Skeletal muscle cell (primary cell): ENCODE results near the gene OPHN1.
"Not testable (repeated sequence)": the region's sequence is repeated elsewhere in the genome, so short reads cannot be mapped to it uniquely, and the experiment has no call there.

Experiments used
- DNase-seq: peaks from one replicate; pipeline ENCODE4 v3.0.0-alpha.2; 2010; ENCODE audit warnings: low read depth
- H3K4me3 ChIP-seq: 2 replicates; pipeline ENCODE4 v1.5.1; 2011; ENCODE audit warnings: low read depth, mild to moderate bottlenecking, control low read depth, low read length, moderate library complexity

The OPHN1 gene

GRCh38 chrX:68429216-68429615, 4.1 kb downstream of the OPHN1 start:
- DNase-seq, result no peak

GRCh38 chrX:68428431-68428830, 4.9 kb downstream of the OPHN1 start:
- no peak for DNase-seq
- H3K4me3 ChIP-seq, result no peak overlapping the region

More at GRCh38 chrX:68429216-68429615, 4.1 kb downstream of the OPHN1 start:
- no peak overlapping the region for H3K4me3 ChIP-seq

DNA sequence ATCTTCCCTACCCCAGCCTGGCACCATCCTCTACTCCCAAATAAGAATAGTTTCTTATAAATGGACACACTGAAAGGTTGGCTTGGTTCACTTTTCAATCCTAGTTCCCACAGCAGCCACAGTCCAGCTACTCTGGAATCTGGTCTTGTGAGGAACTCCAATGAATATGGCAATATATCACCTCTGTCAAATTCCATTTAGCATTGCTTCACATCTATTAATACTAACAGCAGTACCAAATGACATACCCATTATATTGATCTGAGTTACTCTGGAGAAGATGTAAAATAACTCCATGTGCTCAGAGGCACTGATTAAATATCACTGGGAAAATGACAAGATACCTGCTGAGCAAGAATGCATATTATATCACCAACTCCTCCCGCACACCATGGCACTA, 8.6 kb downstream of the OPHN1 start:
- DNase-seq, result no peak
- H3K4me3 ChIP-seq, result no peak overlapping the region

DNA sequence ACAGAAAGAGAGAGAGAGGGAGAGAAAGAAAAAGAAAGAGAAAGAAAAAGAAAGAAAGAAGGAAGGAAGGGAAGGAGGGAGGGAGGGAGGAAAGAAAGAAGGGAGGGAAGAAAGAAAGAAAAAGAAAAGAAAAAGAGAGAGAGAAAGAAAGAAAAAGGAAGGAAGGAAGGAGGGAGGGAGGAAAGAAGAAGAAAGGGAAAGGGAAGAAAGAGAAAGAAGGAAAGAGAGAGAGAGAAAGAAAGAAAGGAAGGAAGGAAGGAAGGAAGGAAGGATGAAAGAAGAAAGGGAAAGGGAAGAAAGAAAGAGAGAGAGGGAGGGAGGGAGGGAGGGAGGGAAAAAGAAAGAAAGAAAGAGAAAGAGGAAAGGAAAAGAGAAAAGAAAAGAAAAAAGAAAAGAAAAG, 10.8 kb downstream of the OPHN1 start:
- no peak for DNase-seq
- H3K4me3 ChIP-seq, result no peak overlapping the region

DNA sequence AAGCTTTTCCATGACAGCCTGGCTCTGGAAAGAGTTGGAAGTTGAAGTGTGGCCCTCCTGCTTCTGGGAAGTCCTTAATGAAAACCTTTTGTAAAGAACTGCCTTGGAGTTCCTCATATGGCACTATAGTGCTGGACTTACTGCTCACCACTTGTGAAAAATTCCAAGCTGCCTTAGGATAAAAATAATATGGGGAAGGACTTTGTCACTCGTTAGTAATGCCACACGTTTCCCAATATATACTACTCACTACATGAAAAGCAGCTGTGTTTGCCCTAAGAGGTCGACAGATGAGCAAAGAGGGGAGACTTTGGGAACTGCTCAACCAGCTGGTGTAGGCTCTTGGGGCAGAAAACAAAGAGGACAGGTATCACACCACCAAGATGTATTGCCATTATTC, 11.7 kb downstream of the OPHN1 start:
- no peak overlapping the region for H3K4me3 ChIP-seq
- DNase-seq, result no peak

DNA sequence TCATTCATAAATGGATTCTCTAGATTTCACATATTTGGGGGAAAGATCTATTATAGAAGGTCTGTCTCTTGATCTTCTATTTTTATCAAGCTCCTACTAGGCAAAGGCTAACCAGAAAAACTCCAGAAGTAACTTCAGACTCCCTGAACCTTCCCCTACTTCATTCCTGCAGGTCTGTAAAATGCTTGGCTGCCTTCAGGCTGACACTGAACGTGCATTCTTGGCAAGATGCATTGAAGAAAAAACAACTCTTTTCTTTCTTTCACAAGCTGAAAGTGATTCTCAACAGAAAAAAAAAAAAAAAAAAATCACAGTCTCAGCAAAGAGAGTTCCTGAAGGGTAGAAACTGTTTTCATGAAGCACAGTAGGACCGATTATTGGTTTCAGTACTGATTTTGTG, 12.7 kb downstream of the OPHN1 start:
- H3K4me3 ChIP-seq, result no peak overlapping the region

DNA sequence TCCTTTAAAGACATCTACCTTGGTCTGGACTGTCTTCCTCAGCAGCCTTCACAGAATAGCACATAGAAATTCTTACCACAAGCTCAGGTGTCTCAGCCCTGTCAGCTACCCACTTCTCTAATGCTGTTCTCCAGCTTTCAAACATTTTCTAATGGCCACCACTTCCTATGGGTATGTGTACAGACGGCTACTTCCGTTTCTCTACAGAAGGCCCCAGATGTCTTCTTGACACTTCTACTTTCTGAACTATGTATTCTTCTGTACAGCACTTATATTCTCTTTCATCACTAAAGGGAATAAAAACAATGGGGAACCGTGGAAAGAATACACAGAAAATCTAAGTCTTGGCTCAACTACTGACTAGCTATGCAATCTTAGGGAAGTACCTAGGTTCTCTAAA, 13.3 kb downstream of the OPHN1 start:
- no peak for DNase-seq
- no peak overlapping the region for H3K4me3 ChIP-seq

More for the DNA sequence above, 12.7 kb downstream of the OPHN1 start:
- DNase-seq, result no peak

DNA sequence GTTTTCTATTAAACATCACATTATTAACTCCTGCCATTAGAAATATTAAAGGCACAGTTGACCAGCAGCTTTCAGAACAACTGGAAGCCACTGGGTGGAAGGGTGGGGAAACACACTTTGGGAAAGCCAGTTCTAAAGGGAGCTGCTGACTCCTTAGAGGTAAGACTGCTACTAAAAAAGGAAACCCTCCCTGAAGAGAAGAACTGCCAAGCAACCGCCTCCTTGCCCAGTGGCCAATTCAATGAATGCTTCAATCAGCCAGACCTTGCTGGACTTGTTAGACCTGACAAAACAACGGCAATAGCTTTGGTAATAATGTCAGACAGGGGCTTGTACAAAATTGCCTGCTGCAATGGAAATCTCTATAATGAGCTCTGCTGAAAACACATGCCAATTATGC, 15.6 kb downstream of the OPHN1 start:
- DNase-seq, result no peak
- no peak overlapping the region for H3K4me3 ChIP-seq

DNA sequence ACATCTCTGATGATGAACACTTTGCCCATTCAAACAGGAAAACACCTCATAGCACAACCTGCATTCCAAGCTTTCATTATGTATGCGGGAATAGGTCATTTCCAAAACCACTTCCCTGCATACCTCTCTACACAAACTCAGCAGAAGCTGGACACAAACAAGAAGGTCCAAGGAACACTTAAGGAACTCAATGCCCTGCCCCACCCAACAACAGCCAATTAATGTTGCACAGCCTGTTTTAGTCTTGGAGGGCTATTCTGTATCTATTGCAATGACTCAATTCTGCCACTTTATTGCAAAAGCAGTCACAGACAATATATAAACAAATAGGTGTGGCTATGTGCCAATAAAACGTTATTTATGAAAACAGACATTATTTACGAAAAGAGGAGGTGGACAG, 16.7 kb downstream of the OPHN1 start:
- no peak overlapping the region for H3K4me3 ChIP-seq
- no peak for DNase-seq

DNA sequence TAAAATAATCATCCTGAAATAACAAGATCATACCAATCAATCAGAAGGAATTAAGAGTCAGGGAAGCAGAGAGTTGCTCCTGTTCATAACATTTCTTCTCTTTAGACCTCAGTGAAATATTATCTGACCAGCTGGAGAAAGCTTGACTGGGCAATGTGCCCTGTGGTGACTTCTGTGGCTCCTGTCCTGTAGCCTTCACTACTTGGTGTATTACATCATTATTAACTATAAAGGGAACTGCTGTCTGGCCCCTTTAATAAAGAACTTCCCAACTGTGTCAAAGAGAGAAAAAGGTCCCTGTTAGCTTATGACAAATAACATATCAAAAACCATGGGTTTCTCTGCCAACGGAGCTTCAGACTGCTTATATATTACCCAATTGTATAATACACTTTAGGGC, 18.0 kb downstream of the OPHN1 start:
- no peak for DNase-seq
- no peak overlapping the region for H3K4me3 ChIP-seq

- no peak overlapping the region for H3K4me3 ChIP-seq
- no peak for DNase-seq
Observed at GRCh38 chrX:68413254-68413653, 20.0 kb downstream of the OPHN1 start.

DNA sequence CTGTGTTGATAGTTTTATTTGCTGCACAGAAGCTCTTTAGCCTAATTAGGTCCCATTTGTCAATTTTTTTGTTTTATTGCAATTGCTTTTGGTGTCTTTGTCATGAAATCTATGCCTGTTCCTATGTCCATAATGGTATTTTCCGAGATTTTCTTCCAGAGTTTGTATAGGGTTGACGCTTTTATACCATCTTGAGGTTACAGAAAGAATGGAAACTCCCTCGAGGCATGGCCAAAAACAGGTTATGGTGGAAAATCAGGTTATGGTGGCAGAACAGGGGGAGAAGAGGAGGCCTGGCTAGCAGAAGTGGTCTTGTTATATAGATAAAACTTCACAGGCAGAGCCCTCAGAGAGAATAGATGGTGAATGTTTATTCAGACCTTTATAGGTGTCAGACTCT, 21.6 kb downstream of the OPHN1 start:
- no peak overlapping the region for H3K4me3 ChIP-seq
- DNase-seq, result no peak

- H3K4me3 ChIP-seq, result no peak overlapping the region
- no peak for DNase-seq
Observed at GRCh38 chrX:68409194-68409593, 24.1 kb downstream of the OPHN1 start.

DNA sequence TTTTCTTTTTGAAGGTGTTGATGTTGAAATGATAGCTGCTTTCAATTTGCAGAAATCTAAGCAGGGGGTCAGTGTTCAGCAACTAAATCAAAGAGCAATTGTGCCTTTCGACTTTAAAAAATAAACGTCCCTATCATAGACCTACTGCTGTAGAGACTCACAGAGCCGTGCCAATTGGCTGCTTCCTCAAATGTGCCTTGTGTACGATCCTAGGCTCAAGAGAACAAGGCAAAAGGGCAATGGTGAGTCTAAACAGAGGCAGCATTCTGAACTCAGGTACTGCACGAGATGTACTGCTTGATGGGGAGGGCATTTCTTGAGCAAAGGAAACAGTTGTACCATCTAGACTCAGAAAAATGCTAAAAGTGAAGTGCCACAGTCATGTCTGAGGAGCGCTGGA, 29.8 kb downstream of the OPHN1 start:
- DNase-seq, result no peak
- H3K4me3 ChIP-seq, result no peak overlapping the region

GRCh38 chrX:68403038-68403437, 30.3 kb downstream of the OPHN1 start:
- H3K4me3 ChIP-seq, result no peak overlapping the region
- no peak for DNase-seq

- H3K4me3 ChIP-seq, result no peak overlapping the region
- DNase-seq, result no peak
Observed at GRCh38 chrX:68402094-68402493, 31.2 kb downstream of the OPHN1 start.

DNA sequence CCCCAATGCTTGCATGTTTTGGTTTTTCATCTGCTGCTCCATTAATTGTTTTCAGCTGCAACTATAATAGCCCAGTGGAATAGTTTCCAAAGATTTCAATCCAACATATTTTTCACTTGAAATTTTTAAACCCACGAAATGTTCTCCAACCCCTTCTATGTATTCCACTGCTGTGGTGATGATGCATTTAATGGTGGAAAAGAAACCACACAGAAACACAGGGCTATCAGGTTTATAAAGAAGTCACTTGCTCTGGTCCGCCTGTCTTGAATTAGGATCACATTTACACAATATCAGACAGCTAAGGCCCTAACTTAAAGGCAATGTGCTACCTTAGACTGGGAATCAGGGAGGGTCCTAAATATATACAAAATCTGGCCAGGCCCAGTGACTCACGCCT, 35.0 kb downstream of the OPHN1 start:
- no peak for DNase-seq
- H3K4me3 ChIP-seq, result no peak overlapping the region

GRCh38 chrX:68396953-68397352, 36.3 kb downstream of the OPHN1 start:
- no peak overlapping the region for H3K4me3 ChIP-seq
- no peak for DNase-seq

GRCh38 chrX:68389419-68389960, 43.8 kb downstream of the OPHN1 start:
- H3K4me3 ChIP-seq, DNase-seq: not testable (repeated sequence)

DNA sequence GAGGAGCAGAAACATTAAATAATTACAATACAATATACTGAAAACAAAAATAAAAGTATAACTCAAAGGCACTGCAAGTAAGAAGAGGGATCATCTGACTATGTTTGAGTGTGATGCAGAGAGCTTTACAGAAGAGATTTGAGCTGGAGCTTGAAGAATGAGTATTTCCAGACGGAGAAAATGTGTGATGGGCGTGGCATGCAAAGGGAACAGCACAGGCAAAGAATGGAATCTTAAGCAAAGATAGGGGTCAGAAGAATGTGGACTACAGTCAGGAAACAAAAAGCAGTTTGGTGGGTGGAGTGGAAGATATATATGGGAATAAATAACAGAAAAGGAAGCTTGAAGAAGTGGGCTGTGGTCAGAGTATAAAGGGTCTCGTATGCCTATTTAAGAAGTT, 45.5 kb downstream of the OPHN1 start:
- no peak overlapping the region for H3K4me3 ChIP-seq
- no peak for DNase-seq

DNA sequence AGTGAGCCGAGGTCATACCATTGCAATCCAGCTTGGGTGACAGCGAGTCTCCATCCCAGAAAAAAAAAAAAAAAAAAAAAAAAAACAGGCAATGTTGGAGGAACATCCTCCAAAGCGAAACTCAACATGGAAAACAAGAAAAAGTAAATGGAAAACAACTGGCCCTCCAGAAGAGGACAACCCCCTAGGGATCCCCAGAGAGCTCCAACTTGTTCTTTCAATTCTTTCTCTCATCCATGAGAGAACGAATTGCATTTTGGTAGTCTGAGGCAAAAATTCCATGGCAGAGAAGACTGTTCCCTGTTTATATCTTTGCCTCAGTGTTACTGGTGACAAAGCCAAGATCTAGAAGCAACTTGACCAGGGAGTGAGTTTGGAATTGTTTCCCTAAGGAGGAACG, 49.8 kb downstream of the OPHN1 start:
- DNase-seq, result no peak
- no peak overlapping the region for H3K4me3 ChIP-seq

DNA sequence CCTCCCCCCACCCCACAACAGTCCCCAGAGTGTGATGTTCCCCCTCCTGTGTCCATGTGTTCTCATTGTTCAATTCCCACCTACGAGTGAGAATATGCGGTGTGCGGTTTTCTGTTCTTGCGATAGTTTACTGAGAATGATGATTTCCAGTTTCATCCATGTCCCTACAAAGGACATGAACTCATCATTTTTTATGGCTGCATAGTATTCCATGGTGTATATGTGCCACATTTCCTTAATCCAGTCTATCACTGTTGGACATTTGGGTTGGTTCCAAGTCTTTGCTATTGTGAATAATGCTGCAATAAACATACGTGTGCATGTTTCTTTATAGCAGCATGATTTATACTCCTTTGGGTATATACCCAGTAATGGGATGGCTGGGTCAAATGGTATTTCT, 55.7 kb downstream of the OPHN1 start:
- H3K4me3 ChIP-seq, DNase-seq: not testable (repeated sequence)
